Daoy (cell line): ENCODE data around the gene CFAP410. TPM values are rescaled to one million over a fixed set of nuclear protein-coding genes. Genes with fewer than 3 reads are reported as not detected.
A peak's percentile ranks its signal among the peaks of the same experiment; 100 is the strongest.
"Not testable (repeated sequence)": the region's sequence is repeated elsewhere in the genome, so short reads cannot be mapped to it uniquely, and the experiment has no call there.

Experiments used
- DNase-seq: peaks from one replicate; pipeline ENCODE4 v3.0.0-alpha.2; 2015; ENCODE audit warnings: low read depth
- total RNA-seq: library from RNA; depleted of rRNA; stranded (reverse); fragments of >200 nt; shearing (Covaris generic); gene quantifications from 2 replicates; pipeline ENCODE4 v1.2.3, GENCODE V29; 2014; rRNA removed

Gene CFAP410
- total RNA-seq, 1 experiment from 2014 or later = 23.5 TPM

GRCh38 chr21:44286716-44287632 is 52.2 kb downstream of the CFAP410 start:
- no peak for DNase-seq

DNA sequence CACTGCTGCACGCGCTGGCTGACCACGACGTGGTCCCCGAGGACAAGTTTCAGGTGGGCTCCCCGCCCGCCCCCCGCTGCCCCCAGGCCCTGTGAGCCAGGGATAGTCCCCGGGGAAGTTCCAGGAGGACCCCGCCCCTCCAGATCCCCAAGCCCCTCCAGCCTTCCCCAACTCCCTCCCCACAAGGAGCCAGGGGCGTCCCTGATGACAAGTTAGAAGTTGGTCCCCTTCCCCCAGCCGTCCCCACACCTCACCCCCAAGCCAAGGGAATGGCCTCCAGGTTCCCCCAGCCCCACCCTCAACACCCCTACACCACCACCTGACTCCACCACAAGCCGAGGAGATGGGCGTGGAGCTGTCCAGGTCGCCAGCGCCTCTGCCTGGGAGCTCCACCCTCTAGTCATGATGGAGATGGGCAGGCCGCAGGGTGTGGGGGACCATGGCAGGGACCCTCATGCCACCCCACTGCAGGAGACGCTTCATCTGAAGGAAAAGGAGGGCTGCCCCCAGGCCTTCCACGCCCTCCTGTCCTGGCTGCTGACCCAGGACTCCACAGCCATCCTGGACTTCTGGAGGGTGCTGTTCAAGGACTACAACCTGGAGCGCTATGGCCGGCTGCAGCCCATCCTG is 53.0 kb downstream of the CFAP410 start:
- DNase-seq = no peak

GRCh38 chr21:44285138-44285992 is 53.8 kb downstream of the CFAP410 start, which contains the start of gene AIRE:
Gene AIRE (plus strand): TSS chr21:44285876. CDS start chr21:44286007, 131 bp downstream.
- peak; percentile 69 for DNase-seq

DNA sequence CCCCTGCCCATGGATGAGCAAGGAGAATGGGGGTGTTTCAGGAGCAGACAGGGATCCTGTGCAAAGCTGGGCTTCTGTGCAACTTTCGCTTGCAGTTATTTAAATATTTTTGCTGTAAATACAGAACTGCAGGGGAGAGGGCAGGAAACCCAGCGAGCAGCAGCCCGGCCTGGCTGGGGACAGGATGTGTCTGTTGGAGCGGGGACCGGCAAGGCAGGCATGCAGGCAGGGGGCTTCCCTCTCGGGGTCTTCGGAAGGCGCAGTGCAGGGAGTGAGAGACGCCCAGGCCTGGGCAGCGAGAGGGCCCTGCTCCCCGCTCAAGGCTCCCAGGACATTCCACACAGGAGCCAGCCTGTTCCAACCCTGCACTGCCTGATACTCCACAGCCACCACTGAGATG is 55.2 kb downstream of the CFAP410 start:
- no peak for DNase-seq

GRCh38 chr21:44283211-44283785 is 55.9 kb downstream of the CFAP410 start:
- not testable (repeated sequence) for DNase-seq

DNA sequence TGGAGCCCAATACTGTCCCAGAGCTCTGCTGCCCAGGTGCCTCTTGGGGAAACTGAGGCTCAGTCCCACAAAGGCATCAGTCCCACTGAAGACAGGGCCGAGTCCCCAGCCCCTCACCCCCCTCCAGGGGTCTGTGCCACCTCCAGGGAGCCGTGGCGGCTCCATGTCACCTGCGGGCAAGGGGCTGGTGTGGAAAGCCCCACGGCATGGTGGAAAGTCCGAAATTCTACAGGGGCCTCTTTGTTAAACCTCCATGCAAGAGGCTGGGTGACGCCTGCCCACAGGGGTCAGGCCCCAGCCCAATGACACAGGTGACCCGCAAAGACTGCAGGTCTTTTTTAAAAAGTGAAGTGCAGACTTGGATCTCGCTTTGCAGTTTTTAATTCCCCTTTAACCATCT is 56.8 kb downstream of the CFAP410 start:
- DNase-seq = no peak

DNA sequence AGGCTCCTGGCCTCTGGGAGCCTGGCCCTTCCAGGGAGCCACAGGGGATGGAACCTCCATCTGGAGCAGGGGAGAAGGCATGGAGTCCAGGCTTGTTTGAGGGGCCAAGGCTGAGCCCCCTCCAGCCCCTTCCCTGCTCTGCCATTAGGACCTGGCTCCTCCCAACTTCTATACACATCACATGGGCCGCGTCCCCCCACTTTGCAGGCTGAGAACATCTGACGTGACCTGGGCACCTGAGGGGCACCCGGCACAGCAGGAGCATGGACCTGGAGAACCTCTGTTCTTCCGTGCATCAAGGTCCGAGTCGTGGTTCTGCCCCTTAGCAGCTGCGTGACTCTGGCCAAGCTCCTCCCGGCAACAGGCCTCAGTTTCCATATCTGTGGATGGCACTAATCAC is 57.4 kb downstream of the CFAP410 start:
- DNase-seq = no peak

GRCh38 chr21:44279354-44280260 is 59.6 kb downstream of the CFAP410 start:
- no peak for DNase-seq

Other genes with a start within 250 kb of the CFAP410 start
- gene PWP2, start 232.0 kb downstream of the CFAP410 start, total RNA-seq = 10.1 and 14.8 TPM in 2 replicates
- gene GATD3, start 205.7 kb downstream of the CFAP410 start, total RNA-seq = 1.5 and 5.9 TPM in 2 replicates
- 0.21 and 0.57 TPM in 2 replicates for gene ICOSLG, start 98.4 kb downstream of the CFAP410 start, total RNA-seq
- not detected in 2 replicates for gene DNMT3L, start 77.5 kb downstream of the CFAP410 start, total RNA-seq
- not detected in 2 replicates for gene AIRE, start 53.5 kb downstream of the CFAP410 start, total RNA-seq
- 91.8 and 92.9 TPM in 2 replicates for gene PFKL, start 39.3 kb downstream of the CFAP410 start, total RNA-seq
- gene TRPM2, start 14.2 kb upstream of the CFAP410 start, total RNA-seq = 4.4 and 9.1 TPM in 2 replicates
- 0.06 and 0.17 TPM in 2 replicates for gene LRRC3, start 116.1 kb upstream of the CFAP410 start, total RNA-seq
- gene KRTAP10-1, start 200.8 kb upstream of the CFAP410 start, total RNA-seq = not detected in 2 replicates
- not detected in 2 replicates for gene KRTAP10-2, start 212.1 kb upstream of the CFAP410 start, total RNA-seq
- not detected in 2 replicates for gene KRTAP10-3, start 219.4 kb upstream of the CFAP410 start, total RNA-seq
- not detected in 2 replicates for gene KRTAP10-4, start 234.3 kb upstream of the CFAP410 start, total RNA-seq
- not detected in 2 replicates for gene KRTAP10-5, start 241.2 kb upstream of the CFAP410 start, total RNA-seq